Gastrocnemius medialis (tissue), 4 donors: ENCODE results near the gene FRS3.
A peak's percentile ranks its signal among the peaks of the same experiment; 100 is the strongest.

Experiments used
- POLR2A ChIP-seq, 2 donors: fragments of 450-650 bp; IDR thresholded peaks; one replicate each; pipeline ENCODE4 v1.6.1; 2017; ENCODE audit warnings: antibody characterized with exemption in 2 of 2, mild to moderate bottlenecking in 2 of 2, moderate library complexity in 2 of 2
- TF ChIP-seq, protein P1 (sequence below), 5 experiments: fragments of 450-650 bp in 3 of 5; fragments of 200-600 bp in 2 of 5; sonication (generic) in 2 of 5; IDR thresholded peaks in 4 of 5; conservative IDR thresholded peaks in 1 of 5; 1 replicate in 4 of 5; 2 replicates in 1 of 5; pipeline ENCODE4 v1.5.1; 2016 to 2019; ENCODE audit warnings: antibody characterized with exemption in 5 of 5, mild to moderate bottlenecking in 3 of 5, moderate library complexity in 3 of 5

DNA sequence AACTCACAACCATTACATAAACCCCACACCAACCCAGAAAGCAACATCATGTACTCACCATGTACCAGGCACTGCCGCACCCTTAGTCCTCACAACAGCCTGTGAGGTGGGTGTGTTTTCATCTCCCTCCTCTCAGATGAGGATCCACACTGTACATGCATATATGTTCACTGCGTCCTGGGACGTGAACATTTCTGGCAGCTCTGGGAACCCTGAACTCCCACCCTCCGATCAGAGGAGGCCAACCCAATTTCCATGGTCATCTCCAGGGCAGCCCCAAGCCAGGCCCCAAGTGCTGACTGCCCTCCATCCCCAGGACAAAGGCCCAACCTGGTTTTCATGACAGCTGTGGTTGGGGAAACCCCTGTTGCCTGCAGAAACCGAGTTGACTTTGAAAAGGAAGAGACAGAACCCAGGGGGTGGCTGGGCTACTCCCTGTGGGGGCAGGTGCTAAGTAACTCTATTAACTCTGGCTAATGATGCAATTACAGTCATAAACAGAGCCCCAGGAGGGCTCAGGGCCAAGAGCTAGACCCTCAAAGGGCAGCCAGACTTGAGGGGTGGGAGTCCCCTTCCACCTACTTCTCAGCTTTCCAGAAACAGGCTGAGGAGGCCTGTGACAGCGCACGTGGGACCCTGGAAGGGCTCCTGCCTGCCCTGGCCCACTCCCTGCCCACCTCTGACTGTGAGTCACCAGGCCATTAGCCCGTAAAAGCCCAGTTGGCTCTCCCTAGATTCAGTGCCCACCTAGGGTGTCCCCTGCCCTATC is 46.9 kb downstream of the FRS3 start:
- TF ChIP-seq, protein P1, sequence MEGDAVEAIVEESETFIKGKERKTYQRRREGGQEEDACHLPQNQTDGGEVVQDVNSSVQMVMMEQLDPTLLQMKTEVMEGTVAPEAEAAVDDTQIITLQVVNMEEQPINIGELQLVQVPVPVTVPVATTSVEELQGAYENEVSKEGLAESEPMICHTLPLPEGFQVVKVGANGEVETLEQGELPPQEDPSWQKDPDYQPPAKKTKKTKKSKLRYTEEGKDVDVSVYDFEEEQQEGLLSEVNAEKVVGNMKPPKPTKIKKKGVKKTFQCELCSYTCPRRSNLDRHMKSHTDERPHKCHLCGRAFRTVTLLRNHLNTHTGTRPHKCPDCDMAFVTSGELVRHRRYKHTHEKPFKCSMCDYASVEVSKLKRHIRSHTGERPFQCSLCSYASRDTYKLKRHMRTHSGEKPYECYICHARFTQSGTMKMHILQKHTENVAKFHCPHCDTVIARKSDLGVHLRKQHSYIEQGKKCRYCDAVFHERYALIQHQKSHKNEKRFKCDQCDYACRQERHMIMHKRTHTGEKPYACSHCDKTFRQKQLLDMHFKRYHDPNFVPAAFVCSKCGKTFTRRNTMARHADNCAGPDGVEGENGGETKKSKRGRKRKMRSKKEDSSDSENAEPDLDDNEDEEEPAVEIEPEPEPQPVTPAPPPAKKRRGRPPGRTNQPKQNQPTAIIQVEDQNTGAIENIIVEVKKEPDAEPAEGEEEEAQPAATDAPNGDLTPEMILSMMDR (IDR thresholded peaks at IDR 0.05 in 4 of 5, conservative IDR thresholded peaks at IDR 0.05 in 1 of 5), result no peak
- TF ChIP-seq POLR2A (IDR thresholded peaks at IDR 0.05), result peak; percentile 34 to 49
